Nephron progenitor cell (in vitro differentiated cells): ENCODE measurements around the gene F11R.
"Not testable (repeated sequence)": the region's sequence is repeated elsewhere in the genome, so short reads cannot be mapped to it uniquely, and the experiment has no call there.

ENCODE experiments used
- DNase-seq: peaks from one replicate; pipeline ENCODE4 v3.0.0; 2021
- H3K27ac Mint-ChIP-seq: 2 replicates; pipeline ENCODE4 v1.8.0; 2021; ENCODE audit warnings: mild to moderate bottlenecking, moderate library complexity, mixed read lengths
- H3K27me3 Mint-ChIP-seq: 2 replicates; pipeline ENCODE4 v1.8.0; 2021; ENCODE audit warnings: mild to moderate bottlenecking, low read depth, mixed read lengths; ENCODE audit not compliant: poor library complexity
- H3K36me3 Mint-ChIP-seq: 2 replicates; pipeline ENCODE4 v1.8.0; 2021; ENCODE audit warnings: low read depth, mixed read lengths
- H3K4me1 Mint-ChIP-seq: 2 replicates; pipeline ENCODE4 v1.8.0; 2021; ENCODE audit warnings: mixed read lengths
- H3K4me3 Mint-ChIP-seq: 2 replicates; pipeline ENCODE4 v1.8.0; 2021; ENCODE audit warnings: mild to moderate bottlenecking, moderate library complexity, mixed read lengths
- H3K9me3 Mint-ChIP-seq: 2 replicates; pipeline ENCODE4 v1.8.0; 2021; ENCODE audit warnings: mild to moderate bottlenecking, moderate library complexity, mixed read lengths
- TF ChIP-seq, protein P1 (sequence below): fragments of 200-600 bp; sonication (generic); IDR thresholded peaks from 2 replicates; pipeline ENCODE4 v1.5.0; 2021; ENCODE audit warnings: antibody characterized with exemption

Gene F11R

DNA sequence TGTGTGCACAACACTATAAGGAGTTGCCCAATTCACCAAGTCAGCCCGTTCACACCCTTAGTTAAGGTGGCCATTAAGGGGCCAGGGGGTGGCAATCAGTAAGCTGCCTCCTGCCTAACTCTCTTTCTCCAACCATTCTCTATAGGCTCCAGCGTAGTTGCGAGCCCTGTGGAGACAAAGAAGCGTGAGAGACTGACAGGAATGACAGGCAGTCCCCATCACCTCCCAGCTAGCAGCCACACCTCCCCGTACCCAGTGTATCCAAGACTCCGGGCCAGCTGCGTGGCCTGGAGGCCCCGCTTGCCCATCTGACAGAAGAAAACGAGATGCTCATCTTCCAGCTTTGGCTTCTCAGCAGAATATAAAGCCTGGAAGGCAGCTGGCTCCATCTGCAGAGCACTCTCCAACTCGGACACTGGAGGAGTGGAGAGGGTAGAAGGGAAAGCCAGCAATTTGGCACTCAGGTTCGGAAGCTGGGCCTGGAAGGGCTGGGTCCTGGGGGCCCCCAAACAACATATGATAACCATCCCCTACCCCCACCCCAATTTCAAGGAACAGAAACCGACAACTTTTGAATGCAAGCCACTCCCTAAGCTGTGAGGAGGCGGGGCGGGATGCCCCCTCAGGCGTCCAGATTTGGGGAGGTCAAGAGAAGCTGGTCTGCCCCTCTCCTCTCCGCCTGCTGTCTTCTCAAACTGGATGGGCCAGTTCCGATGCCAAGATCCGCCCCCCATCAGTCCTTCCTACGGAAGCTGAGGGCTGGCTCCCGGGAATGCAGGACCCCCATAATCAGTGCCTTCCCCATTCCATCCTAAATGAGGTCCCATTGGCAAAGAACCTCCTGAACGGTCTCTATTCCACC is 16.9 kb upstream of the F11R start:
- DNase-seq, result no peak
- no peaks in the 10 kb centered on the region for H3K9me3 Mint-ChIP-seq
- H3K4me3 Mint-ChIP-seq, result peak overlapping the region; percentile 83
- no peak overlapping the region for H3K27ac Mint-ChIP-seq
- peaks cover 22% of the 10 kb centered on the region for H3K4me1 Mint-ChIP-seq
- peaks cover 33% of the 10 kb centered on the region for H3K36me3 Mint-ChIP-seq
- peaks cover 5% of the 10 kb centered on the region for H3K27me3 Mint-ChIP-seq
- TF ChIP-seq, protein P1, sequence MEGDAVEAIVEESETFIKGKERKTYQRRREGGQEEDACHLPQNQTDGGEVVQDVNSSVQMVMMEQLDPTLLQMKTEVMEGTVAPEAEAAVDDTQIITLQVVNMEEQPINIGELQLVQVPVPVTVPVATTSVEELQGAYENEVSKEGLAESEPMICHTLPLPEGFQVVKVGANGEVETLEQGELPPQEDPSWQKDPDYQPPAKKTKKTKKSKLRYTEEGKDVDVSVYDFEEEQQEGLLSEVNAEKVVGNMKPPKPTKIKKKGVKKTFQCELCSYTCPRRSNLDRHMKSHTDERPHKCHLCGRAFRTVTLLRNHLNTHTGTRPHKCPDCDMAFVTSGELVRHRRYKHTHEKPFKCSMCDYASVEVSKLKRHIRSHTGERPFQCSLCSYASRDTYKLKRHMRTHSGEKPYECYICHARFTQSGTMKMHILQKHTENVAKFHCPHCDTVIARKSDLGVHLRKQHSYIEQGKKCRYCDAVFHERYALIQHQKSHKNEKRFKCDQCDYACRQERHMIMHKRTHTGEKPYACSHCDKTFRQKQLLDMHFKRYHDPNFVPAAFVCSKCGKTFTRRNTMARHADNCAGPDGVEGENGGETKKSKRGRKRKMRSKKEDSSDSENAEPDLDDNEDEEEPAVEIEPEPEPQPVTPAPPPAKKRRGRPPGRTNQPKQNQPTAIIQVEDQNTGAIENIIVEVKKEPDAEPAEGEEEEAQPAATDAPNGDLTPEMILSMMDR, result no peak

DNA sequence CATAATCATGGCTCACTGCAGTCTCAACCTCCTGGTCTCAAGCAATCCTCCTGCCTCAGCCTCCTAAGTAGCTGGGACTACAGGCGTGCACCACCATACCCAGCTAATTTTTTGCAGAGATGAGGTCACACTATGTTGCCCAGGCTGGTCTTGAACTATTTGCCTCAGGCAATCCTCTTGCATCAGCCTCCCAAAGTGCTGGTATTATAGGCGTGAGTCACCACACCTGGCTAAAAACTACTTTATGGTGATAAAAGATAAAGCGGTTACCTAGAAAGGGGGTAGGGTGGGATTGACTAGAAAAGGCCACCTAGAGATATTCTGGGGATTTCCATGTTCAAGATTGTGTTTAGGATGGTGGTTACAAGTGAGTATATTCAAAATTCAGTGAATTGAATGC is 12.8 kb upstream of the F11R start:
- H3K9me3 Mint-ChIP-seq, result peaks cover 7% of the 10 kb centered on the region
- H3K36me3 Mint-ChIP-seq, result peaks cover 20% of the 10 kb centered on the region
- TF ChIP-seq, protein P1, result no peak
- no peak for DNase-seq
- H3K4me3 Mint-ChIP-seq, result no peak overlapping the region
- H3K27ac Mint-ChIP-seq, result no peak overlapping the region
- H3K4me1 Mint-ChIP-seq, result peaks cover 10% of the 10 kb centered on the region
- no peaks in the 10 kb centered on the region for H3K27me3 Mint-ChIP-seq

DNA sequence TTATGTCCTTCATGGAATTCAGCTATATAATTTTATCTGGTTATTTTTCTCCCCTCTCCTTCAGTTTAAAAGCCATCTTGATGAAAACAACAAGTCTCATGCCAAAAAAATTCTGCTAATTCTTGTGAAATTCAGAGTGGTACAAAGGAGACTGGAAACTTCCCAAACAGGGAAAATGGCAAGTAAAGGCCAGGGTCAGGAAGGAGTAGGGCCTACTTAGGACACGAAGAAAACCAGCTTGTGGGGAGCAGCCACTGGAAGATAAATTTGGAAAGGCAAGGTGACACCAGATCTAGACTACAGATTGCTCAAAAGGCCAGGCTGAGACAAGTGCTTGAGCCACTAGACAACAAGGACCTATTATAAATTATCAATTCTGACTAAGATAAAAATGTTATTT is 11.5 kb upstream of the F11R start:
- H3K4me1 Mint-ChIP-seq, result no peaks in the 10 kb centered on the region
- H3K27ac Mint-ChIP-seq, result no peak overlapping the region
- H3K27me3 Mint-ChIP-seq, result no peaks in the 10 kb centered on the region
- TF ChIP-seq, protein P1, result no peak
- no peak for DNase-seq
- H3K4me3 Mint-ChIP-seq, result no peak overlapping the region
- peaks cover 27% of the 10 kb centered on the region for H3K36me3 Mint-ChIP-seq
- H3K9me3 Mint-ChIP-seq, result peaks cover 15% of the 10 kb centered on the region

DNA sequence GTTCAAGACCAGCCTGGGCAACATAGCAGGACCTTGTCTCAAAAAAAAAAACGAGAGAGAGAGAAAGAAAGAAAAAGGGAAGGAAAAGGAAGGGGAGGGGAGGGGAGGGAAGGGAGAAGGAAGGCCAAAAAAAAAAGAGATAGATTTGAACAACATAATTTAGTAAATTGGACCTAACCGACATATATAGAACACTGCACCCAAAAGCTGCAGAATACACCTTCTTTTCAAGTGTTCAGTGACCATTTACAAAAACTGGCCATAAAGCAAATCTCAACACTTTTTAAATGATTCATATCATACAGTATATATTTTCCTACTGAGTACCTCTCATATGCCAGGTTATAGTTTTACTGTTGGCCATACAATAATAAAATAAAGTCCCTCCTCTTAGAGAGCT is 10.9 kb upstream of the F11R start:
- Mint-ChIP-seq H3K4me3 (no peak overlapping the region), H3K27me3 (no peaks in the 10 kb centered on the region), H3K27ac (no peak overlapping the region), H3K9me3 (peaks cover 19% of the 10 kb centered on the region), H3K4me1 (no peaks in the 10 kb centered on the region), H3K36me3 (peaks cover 32% of the 10 kb centered on the region)
- TF ChIP-seq, protein P1, result no peak
- DNase-seq, result no peak

DNA sequence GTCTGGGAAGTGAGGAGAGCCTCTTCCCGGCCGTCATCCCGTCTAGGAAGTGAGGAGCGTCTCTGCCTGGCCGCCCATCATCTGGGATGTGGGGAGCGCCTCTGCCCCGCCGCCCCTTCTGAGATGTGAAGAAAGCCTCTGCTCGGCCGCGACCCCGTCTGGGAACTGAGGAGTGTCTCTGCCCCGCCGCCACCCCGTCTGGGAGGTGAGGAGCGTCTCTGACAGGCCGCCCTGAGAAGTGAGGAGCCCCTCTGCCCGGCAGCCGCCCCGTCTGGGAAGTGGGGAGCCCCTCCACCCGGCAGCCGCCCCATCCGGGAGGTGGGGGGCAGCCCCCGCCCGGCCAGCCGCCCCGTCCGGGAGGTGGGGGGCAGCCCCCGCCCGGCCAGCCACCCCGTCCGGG is 8.5 kb upstream of the F11R start:
- H3K27me3 Mint-ChIP-seq, DNase-seq, H3K4me3 Mint-ChIP-seq, H3K27ac Mint-ChIP-seq, H3K4me1 Mint-ChIP-seq: not testable (repeated sequence)
- H3K36me3 Mint-ChIP-seq, result peaks cover 34% of the 10 kb centered on the region
- H3K9me3 Mint-ChIP-seq, result peaks cover 20% of the 10 kb centered on the region

DNA sequence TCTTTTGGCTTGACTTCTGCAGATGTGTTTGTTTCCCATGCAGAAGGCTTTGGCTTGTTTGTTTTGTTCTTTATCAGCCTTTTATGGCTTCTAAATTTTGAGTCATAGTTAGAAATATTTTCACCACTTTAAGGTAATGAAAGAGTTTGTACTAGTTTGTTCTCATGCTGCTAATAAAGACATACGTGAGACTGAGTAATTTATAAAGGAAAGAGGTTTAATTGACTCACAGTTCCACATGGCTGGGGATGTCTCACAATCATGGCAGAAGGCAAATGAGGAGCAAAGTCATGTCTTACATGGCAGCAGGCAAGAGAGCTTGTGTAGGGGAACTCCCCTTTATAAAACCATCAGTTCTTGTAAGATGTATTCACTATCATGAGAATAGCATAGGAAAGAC is 6.0 kb upstream of the F11R start:
- H3K27ac Mint-ChIP-seq, H3K27me3 Mint-ChIP-seq, H3K4me1 Mint-ChIP-seq, H3K4me3 Mint-ChIP-seq, DNase-seq: not testable (repeated sequence)
- peaks cover 20% of the 10 kb centered on the region for H3K9me3 Mint-ChIP-seq
- peaks cover 29% of the 10 kb centered on the region for H3K36me3 Mint-ChIP-seq

DNA sequence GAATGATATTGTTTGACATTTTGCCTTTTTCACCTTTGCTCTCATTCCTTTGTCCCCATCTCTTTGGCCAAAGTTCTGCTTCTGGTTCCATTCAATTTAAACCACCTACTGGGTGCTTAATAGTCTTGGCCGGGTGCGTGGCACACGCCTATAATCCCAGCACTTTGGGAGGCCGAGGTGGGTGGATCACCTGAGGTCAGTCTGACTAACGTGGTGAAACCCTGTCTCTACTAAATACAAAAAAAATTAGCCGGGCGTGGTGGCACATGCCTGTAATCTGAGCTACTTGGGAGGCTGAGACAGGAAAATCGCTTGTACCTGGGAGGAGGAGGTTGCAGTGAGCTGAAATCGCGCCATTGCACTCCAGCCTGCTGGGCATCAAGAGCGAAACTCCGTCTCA is 1.5 kb upstream of the F11R start:
- DNase-seq, H3K36me3 Mint-ChIP-seq, H3K27ac Mint-ChIP-seq, H3K9me3 Mint-ChIP-seq: not testable (repeated sequence)
- H3K4me1 Mint-ChIP-seq, result peaks cover 20% of the 10 kb centered on the region
- peaks cover 46% of the 10 kb centered on the region for H3K27me3 Mint-ChIP-seq
- H3K4me3 Mint-ChIP-seq, result peak overlapping the region; percentile 44
